GM12878 (cell line): ENCODE results near the gene IFITM1. TPM values are rescaled to one million over a fixed set of nuclear protein-coding genes. Genes with fewer than 3 reads are reported as not detected.

Experiments
- ATAC-seq: fragments of 200-7000 bp; cut with Tn5 transposase; 3 replicates; pipeline ENCODE4 v1.9.1; 2020; ENCODE audit warnings: mild to moderate bottlenecking, moderate library complexity
- BruUV-seq: library from RNA; stranded (reverse); fragments of 400-500 nt; replicated peaks from 2 replicates; lab custom pipeline; 2021; lab: Mats Ljungman, UMichigan
- CTCF ChIA-PET: fragments of 300-600 bp; sonication (Branson Sonifier 250); formaldehyde crosslinking; extraction: SDS; loops from one replicate; lab custom pipeline; 2021; ENCODE audit warnings: inconsistent platforms; lab: Yijun Ruan, JAX
- POLR2A ChIA-PET: fragments of 350-600 bp; formaldehyde crosslinking; extraction: SDS; loops from one replicate; lab custom pipeline; 2021; ENCODE audit warnings: inconsistent platforms; lab: Charles Lee
- RAD21 ChIA-PET: fragments of 300-600 bp; sonication (Branson Sonifier 250); formaldehyde crosslinking; loops from one replicate; lab custom pipeline; 2023; ENCODE audit warnings: antibody characterized with exemption; ENCODE audit not compliant: unreplicated experiment; lab: Charles Lee
- SMC1A ChIA-PET: fragments of 300-600 bp; sonication (Branson Sonifier 250); formaldehyde crosslinking; loops from one replicate; lab custom pipeline; 2023; ENCODE audit not compliant: unreplicated experiment, uncharacterized antibody; lab: Charles Lee
- DNase-seq: peaks from one replicate; pipeline ENCODE4 v3.0.0-alpha.2; 2011; ENCODE audit warnings: low read depth, low spot score
- FAIRE-seq: peaks from 3 replicates; lab custom pipeline; 2011; peaks lifted over from hg19 to GRCh38; lab: Jason Lieb, UNC
- H2AFZ ChIP-seq: 2 replicates; pipeline ENCODE4 v1.6.0; 2011; ENCODE audit warnings: low read depth, low read length, control low read depth; ENCODE audit not compliant: control insufficient read depth
- H3K27ac ChIP-seq: 2 replicates; pipeline ENCODE4 v1.5.1; 2011; ENCODE audit warnings: control low read depth; ENCODE audit not compliant: control insufficient read depth, insufficient read depth
- H3K27me3 ChIP-seq, 2 experiments: replicated peaks in 1 of 2; 2 replicates each; pipeline versions ENCODE4 v1.6.0 to v1.6.1; 2011; ENCODE audit warnings: low read length in 1 of 2; ENCODE audit not compliant: control insufficient read depth in 2 of 2, insufficient read depth in 2 of 2
- H3K36me3 ChIP-seq, 2 experiments: 2 replicates each; pipeline ENCODE4 v1.5.1; 2011; ENCODE audit warnings: low read length in 1 of 2; ENCODE audit not compliant: control insufficient read depth in 2 of 2, insufficient read depth in 2 of 2
- H3K4me1 ChIP-seq: 2 replicates; pipeline ENCODE4 v1.6.1; 2011; ENCODE audit warnings: mild to moderate bottlenecking, low read length, moderate library complexity, mixed read lengths; ENCODE audit not compliant: control insufficient read depth, insufficient read depth
- H3K4me2 ChIP-seq: 2 replicates; pipeline ENCODE4 v1.6.0; 2011; ENCODE audit warnings: control low read depth; ENCODE audit not compliant: control insufficient read depth, insufficient read depth
- H3K4me3 ChIP-seq: fragments of 200-600 bp; sonication (generic); 2 replicates; pipeline ENCODE4 v1.5.1; 2016
- H3K79me2 ChIP-seq: 2 replicates; pipeline ENCODE4 v1.6.0; 2011; ENCODE audit warnings: low read length; ENCODE audit not compliant: control insufficient read depth, insufficient read depth
- H3K9ac ChIP-seq: 2 replicates; pipeline ENCODE4 v1.8.0; 2011; ENCODE audit warnings: low read length, control low read depth, mixed read lengths; ENCODE audit not compliant: control insufficient read depth, insufficient read depth
- H3K9me3 ChIP-seq: replicated peaks from 3 replicates; pipeline ENCODE4 v1.5.1; 2011; ENCODE audit warnings: mild to moderate bottlenecking, low read length; ENCODE audit not compliant: control insufficient read depth, insufficient read depth
- H4K20me1 ChIP-seq: 2 replicates; pipeline ENCODE4 v1.6.0; 2011; ENCODE audit not compliant: control insufficient read depth, insufficient read depth
- BRCA1 ChIP-seq: IDR thresholded peaks from 2 replicates; pipeline ENCODE4 v1.6.1; 2011; ENCODE audit warnings: low read depth, low read length, improper control_type of control experiment
- CBFB ChIP-seq: IDR thresholded peaks from 2 replicates; pipeline ENCODE4 v1.6.1; 2016; ENCODE audit warnings: antibody characterized with exemption, low read depth
- CBX5 ChIP-seq: sonication (generic); IDR thresholded peaks from 2 replicates; pipeline ENCODE4 v1.6.1; 2016; ENCODE audit warnings: low read depth, moderate library complexity, mild to moderate bottlenecking, inconsistent platforms
- CEBPZ ChIP-seq: fragments of 150-350 bp; IDR thresholded peaks from 2 replicates; pipeline ENCODE4 v1.6.1; 2016; ENCODE audit warnings: low read depth, low read length
- CREM ChIP-seq: IDR thresholded peaks from 2 replicates; pipeline ENCODE4 v1.6.1; 2014; ENCODE audit warnings: antibody characterized with exemption, low read depth
- EGR1 ChIP-seq, 2 experiments: IDR thresholded peaks; 1 replicate in 1 of 2; 2 replicates in 1 of 2; pipeline ENCODE4 v1.6.1; 2011 to 2012; ENCODE audit warnings: low read depth in 2 of 2, low read length in 2 of 2, borderline replicate concordance in 1 of 2, mild to moderate bottlenecking in 1 of 2, moderate library complexity in 1 of 2
- GATAD2B ChIP-seq: fragments of 450-650 bp; conservative IDR thresholded peaks from 2 replicates; pipeline ENCODE4 v1.6.1; 2017; ENCODE audit warnings: low read depth, mild to moderate bottlenecking, moderate library complexity
- IKZF1 ChIP-seq: fragments of 450-650 bp; conservative IDR thresholded peaks from 2 replicates; pipeline ENCODE4 v1.6.1; 2017; ENCODE audit warnings: antibody characterized with exemption, mild to moderate bottlenecking
- KDM1A ChIP-seq: fragments of 200-600 bp; sonication (generic); IDR thresholded peaks from 2 replicates; pipeline ENCODE4 v1.6.1; 2016; ENCODE audit warnings: borderline replicate concordance
- MLLT1 ChIP-seq: fragments of 450-650 bp; IDR thresholded peaks from 2 replicates; pipeline ENCODE4 v1.6.1; 2016; ENCODE audit warnings: mild to moderate bottlenecking
- NR2F1 ChIP-seq: fragments of 450-650 bp; conservative IDR thresholded peaks from 2 replicates; pipeline ENCODE4 v1.6.1; 2017; ENCODE audit warnings: mild to moderate bottlenecking
- PAX5 ChIP-seq: IDR thresholded peaks from 2 replicates; pipeline ENCODE4 v1.6.1; 2011; ENCODE audit warnings: low read depth, low read length, borderline replicate concordance
- POU2F2 ChIP-seq: IDR thresholded peaks from 3 replicates; pipeline ENCODE4 v1.6.1; 2011; ENCODE audit warnings: low read depth, mild to moderate bottlenecking, low read length, borderline replicate concordance
- RFX5 ChIP-seq: IDR thresholded peaks from 2 replicates; pipeline ENCODE4 v1.6.1; 2011; ENCODE audit warnings: low read depth, low read length, improper control_type of control experiment
- SPI1 ChIP-seq: IDR thresholded peaks from 2 replicates; pipeline ENCODE4 v1.6.1; 2011; ENCODE audit warnings: low read depth, mild to moderate bottlenecking, low read length, moderate library complexity, borderline replicate concordance; ENCODE audit not compliant: insufficient read depth
- ZBTB40 ChIP-seq: fragments of 450-650 bp; IDR thresholded peaks from 2 replicates; pipeline ENCODE4 v1.6.1; 2016; ENCODE audit warnings: mild to moderate bottlenecking, moderate library complexity, borderline replicate concordance
- WGBS: methylation state at CpG from one replicate; pipeline ENCODE4 v1.1.6; 2016; ENCODE audit warnings: low lambda C conversion rate; ENCODE audit not compliant: insufficient replicate concordance, insufficient coverage; ENCODE audit errors: missing lambda C conversion rate; 5-methylcytosine and 5-hydroxymethylcytosine counted together
- in situ Hi-C: fragments of 300-500 bp; cut with MboI; formaldehyde crosslinking; loops from 9 replicates; pipeline ENCODE4 v1.14.3; 2018; ENCODE audit warnings: mixed read lengths
- intact Hi-C: fragments of 100-400 bp; cut with micrococcal nuclease; formaldehyde crosslinking; loops from one replicate; pipeline ENCODE4 v1.14.2; 2022; ENCODE audit not compliant: unreplicated experiment
- polyA plus RNA-seq, 11 experiments: library from polyadenylated mRNA; depleted of rRNA in 4 of 11; unstranded in 6 of 11; stranded (reverse) in 5 of 11; fragments of >200 nt; fragmentation: Nextera tagmentation in 4 of 11; fragmentation: Illumina TruSeq in 1 of 11; extraction: Ambion mirVana in 4 of 11; extraction: Trizol in 1 of 11; gene quantifications; 1 replicate in 1 of 11; 2 replicates in 10 of 11; pipeline versions ENCODE4 v1.2.1 to v1.2.3, GENCODE V29; 2011 to 2016; ENCODE audit warnings: inconsistent platforms in 2 of 11, missing spikeins in 2 of 11, low read depth in 1 of 11
- total RNA-seq, 4 experiments: library from RNA; depleted of rRNA in 3 of 4; stranded (reverse); fragments of >200 nt in 3 of 4; fragmentation: Illumina TruSeq in 1 of 4; extraction: Trizol in 1 of 4; gene quantifications; 2 replicates each; pipeline versions ENCODE4 v1.2.1 to v1.2.3, GENCODE V29; 2013 to 2021

Gene IFITM1
- total and polyA plus RNA-seq, 10 of the 15 experiments (the other 5 are each of a cell fraction or from before 2014, with no cell fraction given), result 396 to 2,788 (median 607) TPM

- no peaks in the 10 kb centered on the region for H3K36me3 ChIP-seq
- peaks cover 7% of the 10 kb centered on the region for H3K79me2 ChIP-seq
- no peak overlapping the region for H3K9ac ChIP-seq
- H3K4me3 ChIP-seq, result no peak overlapping the region; the same call in 1 of the 2 replicates
- ATAC-seq (peak; percentile 30), FAIRE-seq (peak; percentile 31), DNase-seq (no peak)
- CTCF ChIA-PET, result interaction anchor here (0.9 to 1.4 kb wide), 2 partner anchors 49 to 53 kb away, joined by 3 to 4 read pairs; no protein-coding TSS in a partner anchor
- no peaks in the 10 kb centered on the region for H4K20me1 ChIP-seq
- intact Hi-C loops (loop anchor here (10.0 kb wide), 1 partner anchor 141 kb away; the partner anchor contains the start of gene ANO9), in situ Hi-C loops (no loop called here)
- 2% methylated on average over 12 of the region's 12 CpGs for WGBS
- BruUV-seq, result no TSS peak
- H3K4me2 ChIP-seq, result peak overlapping the region; percentile 61; the same call in 1 of the 2 replicates
- no peaks in the 10 kb centered on the region; a peak in 1 of 4 replicates for H3K27me3 ChIP-seq
- RAD21 ChIA-PET, result no interaction called here
- H3K4me1 ChIP-seq, result peaks cover 20% of the 10 kb centered on the region
- no peak overlapping the region for H2AFZ ChIP-seq
- POLR2A ChIA-PET, result no interaction called here
- SMC1A ChIA-PET, result interaction anchor here (3.2 kb wide), 1 partner anchor 52 kb away, joined by 18 read pairs; no protein-coding TSS in a partner anchor
- H3K9me3 ChIP-seq, result no peaks in the 10 kb centered on the region
- no peak overlapping the region for H3K27ac ChIP-seq
- no peak; the same call in 1 of the 2 replicates for TF ChIP-seq IKZF1
- no peak for TF ChIP-seq KDM1A
- no peak for TF ChIP-seq NR2F1
- no peak for TF ChIP-seq RFX5
- TF ChIP-seq POU2F2, result no peak
- no peak for TF ChIP-seq CEBPZ
- TF ChIP-seq ZBTB40, result no peak
- peak; percentile 30; the same call in 1 of the 2 replicates for TF ChIP-seq CREM
- peak; percentile 60 for TF ChIP-seq MLLT1
- no peak for TF ChIP-seq BRCA1
- no peak for TF ChIP-seq CBFB
- TF ChIP-seq SPI1, result peak; percentile 91
- TF ChIP-seq GATAD2B, result no peak
- no peak for TF ChIP-seq PAX5
- TF ChIP-seq CBX5, result no peak
- TF ChIP-seq EGR1 (IDR thresholded peaks at IDR 0.05; ENCODE audit: borderline replicate concordance in 1 of 2, low read depth in 2 of 2, low read length in 2 of 2), result peak in 1 of 2 experiments; percentile 77; a peak in 2 of 3 replicates
Observed at GRCh38 chr11:303363-303762, 10.5 kb upstream of the IFITM1 start.
